Epithelial cell of esophagus (primary cell): Measurements from ENCODE around the gene PCDHGA12.
"Not testable (repeated sequence)": the region's sequence is repeated elsewhere in the genome, so short reads cannot be mapped to it uniquely, and the experiment has no call there.

ENCODE experiments used
- DNase-seq: peaks from one replicate; pipeline ENCODE4 v3.0.0; 2010; ENCODE audit warnings: low read depth
- H3K4me3 ChIP-seq: 2 replicates; pipeline ENCODE4 v1.5.1; 2011; ENCODE audit warnings: mild to moderate bottlenecking, low read length, control low read depth
- CTCF ChIP-seq: IDR thresholded peaks from 2 replicates; pipeline ENCODE4 v1.5.1; 2011; ENCODE audit warnings: low read depth, mild to moderate bottlenecking, low read length, control low read depth, inconsistent platforms; ENCODE audit not compliant: insufficient read depth; ENCODE audit errors: missing control alignments

Gene PCDHGA12

GRCh38 chr5:141412854-141413539 lies 17.3 kb upstream of the PCDHGA12 start, which contains the start of gene PCDHGA10:
TSS of gene PCDHGA10 (plus strand) at chr5:141412987. CDS start at chr5:141413176, 189 bp downstream.
- DNase-seq, result peak; percentile 79
- peak; percentile 74 for TF ChIP-seq CTCF
- H3K4me3 ChIP-seq, result peak within 1 kb of the TSS; percentile 55

GRCh38 chr5:141413540-141414069 lies 16.7 kb upstream of the PCDHGA12 start:
- TF ChIP-seq CTCF, result no peak
- H3K4me3 ChIP-seq, result peak overlapping the region; percentile 55
- DNase-seq, result no peak

GRCh38 chr5:141414548-141415274 lies 15.6 kb upstream of the PCDHGA12 start:
- DNase-seq, H3K4me3 ChIP-seq: not testable (repeated sequence)

- not testable (repeated sequence) for H3K4me3 ChIP-seq, DNase-seq
Measured at GRCh38 chr5:141415275-141415618, 15.1 kb upstream of the PCDHGA12 start.

- peak within 1 kb of the TSS; percentile 48 for H3K4me3 ChIP-seq
- TF ChIP-seq CTCF, result peak; percentile 79
- peak; percentile 84 for DNase-seq
Measured at GRCh38 chr5:141417494-141418172, 12.7 kb upstream of the PCDHGA12 start, which contains the start of gene PCDHGB7. TSS of gene PCDHGB7 (plus strand) at chr5:141417677. CDS start at chr5:141417860, 183 bp downstream.

GRCh38 chr5:141419074-141419880 lies 11.0 kb upstream of the PCDHGA12 start:
- no peak overlapping the region for H3K4me3 ChIP-seq
- no peak for DNase-seq
- no peak for TF ChIP-seq CTCF

GRCh38 chr5:141420855-141421488 lies 9.3 kb upstream of the PCDHGA12 start, which contains the start of gene PCDHGA11:
TSS of gene PCDHGA11 (plus strand) at chr5:141421051. CDS start at chr5:141421228, 177 bp downstream.
- peak; percentile 60 for TF ChIP-seq CTCF
- DNase-seq, result peak; percentile 73
- H3K4me3 ChIP-seq, result peak within 1 kb of the TSS; percentile 45
